HG03571 (cell line): Measurements from ENCODE around the gene PLEKHA5.
"Not testable (repeated sequence)": the region's sequence is repeated elsewhere in the genome, so short reads cannot be mapped to it uniquely, and the experiment has no call there.

ENCODE experiments used
- ATAC-seq: cut with Tn5 transposase; IDR thresholded peaks from one replicate; pipeline ENCODE4 v1.9.1; 2021; ENCODE audit not compliant: unreplicated experiment

The PLEKHA5 gene

GRCh38 chr12:19167708-19168107 lies 38.2 kb downstream of the PLEKHA5 start:
- ATAC-seq: no peak

- ATAC-seq: no peak
Observed at GRCh38 chr12:19168644-19169043, 39.1 kb downstream of the PLEKHA5 start.

- no peak for ATAC-seq
Observed at GRCh38 chr12:19169222-19169621, 39.7 kb downstream of the PLEKHA5 start.

- ATAC-seq: not testable (repeated sequence)
Observed at GRCh38 chr12:19170286-19170685, 40.8 kb downstream of the PLEKHA5 start.

- no peak for ATAC-seq
Observed at GRCh38 chr12:19171731-19172130, 42.2 kb downstream of the PLEKHA5 start.

GRCh38 chr12:19177754-19178153 lies 48.2 kb downstream of the PLEKHA5 start:
- no peak for ATAC-seq

- no peak for ATAC-seq
Observed at GRCh38 chr12:19179986-19180385, 50.5 kb downstream of the PLEKHA5 start.

- no peak for ATAC-seq
Observed at GRCh38 chr12:19181666-19182426, 52.3 kb downstream of the PLEKHA5 start.

GRCh38 chr12:19183121-19183838 lies 53.7 kb downstream of the PLEKHA5 start:
- no peak for ATAC-seq

GRCh38 chr12:19185262-19185929 lies 55.9 kb downstream of the PLEKHA5 start:
- ATAC-seq: no peak

GRCh38 chr12:19186722-19187661 lies 57.5 kb downstream of the PLEKHA5 start:
- ATAC-seq: no peak

- ATAC-seq: no peak
Observed at GRCh38 chr12:19189522-19189921, 60.0 kb downstream of the PLEKHA5 start.

- ATAC-seq: no peak
Observed at GRCh38 chr12:19190292-19191031, 60.9 kb downstream of the PLEKHA5 start.

GRCh38 chr12:19191089-19191488 lies 61.6 kb downstream of the PLEKHA5 start:
- ATAC-seq: no peak

- no peak for ATAC-seq
Observed at GRCh38 chr12:19191563-19191962, 62.0 kb downstream of the PLEKHA5 start.

- no peak for ATAC-seq
Observed at GRCh38 chr12:19192710-19193109, 63.2 kb downstream of the PLEKHA5 start.

- no peak for ATAC-seq
Observed at GRCh38 chr12:19194963-19195362, 65.4 kb downstream of the PLEKHA5 start.

GRCh38 chr12:19196959-19197630 lies 67.6 kb downstream of the PLEKHA5 start:
- no peak for ATAC-seq

- no peak for ATAC-seq
Observed at GRCh38 chr12:19198272-19198671, 68.7 kb downstream of the PLEKHA5 start.

- no peak for ATAC-seq
Observed at GRCh38 chr12:19199332-19199731, 69.8 kb downstream of the PLEKHA5 start.
